A549 (cell line): ENCODE results near the gene RRH. TPM values are rescaled to one million over a fixed set of nuclear protein-coding genes. Genes with fewer than 3 reads are reported as not detected.

ENCODE experiments used
- ATAC-seq, 2 experiments: fragments of 200-7000 bp in 1 of 2; fragments of >200 bp in 1 of 2; cut with Nextera tagmentation in 1 of 2; cut with Tn5 transposase in 1 of 2; 3 replicates each; pipeline versions ENCODE4 v1.8.0 to v1.9.1; 2018 to 2020; ENCODE audit warnings: mild to moderate bottlenecking in 1 of 2, moderate library complexity in 1 of 2
- CTCF ChIA-PET: fragments of 300-600 bp; sonication (Branson Sonifier 250); formaldehyde crosslinking; extraction: SDS; loops from one replicate; lab custom pipeline; 2021; ENCODE audit warnings: antibody characterized with exemption, inconsistent platforms; lab: Yijun Ruan, JAX
- POLR2A ChIA-PET: fragments of 350-600 bp; formaldehyde crosslinking; extraction: SDS; loops from one replicate; lab custom pipeline; 2021; ENCODE audit warnings: antibody characterized with exemption, inconsistent platforms; lab: Yijun Ruan, JAX
- DNase-seq, 2 experiments: peaks; one replicate each; pipeline versions ENCODE4 v3.0.0 to v3.0.0-alpha.2; 2011 to 2016; ENCODE audit warnings: low read depth in 1 of 2, low spot score in 1 of 2
- FAIRE-seq: peaks from 2 replicates; lab custom pipeline; 2011; peaks lifted over from hg19 to GRCh38; lab: Jason Lieb, UNC
- H3K27ac ChIP-seq, 2 experiments: fragments of >200 bp; sonication (Bioruptor Twin); formaldehyde crosslinking; 3 replicates each; pipeline ENCODE4 v1.5.1; 2016 to 2017
- H3K4me1 ChIP-seq: fragments of >200 bp; sonication (Bioruptor Twin); formaldehyde crosslinking; 3 replicates; pipeline ENCODE4 v1.6.1; 2016
- H3K4me2 ChIP-seq: fragments of >200 bp; sonication (Bioruptor Twin); formaldehyde crosslinking; 3 replicates; pipeline ENCODE4 v1.6.1; 2016
- H3K4me3 ChIP-seq: fragments of >200 bp; sonication (Bioruptor Twin); formaldehyde crosslinking; 3 replicates; pipeline ENCODE4 v1.5.1; 2016
- H3K9me3 ChIP-seq: fragments of >200 bp; sonication (Bioruptor Twin); formaldehyde crosslinking; 3 replicates; pipeline ENCODE4 v1.6.1; 2016
- ATOH8 ChIP-seq: fragments of 250-450 bp; sonication (Bioruptor Pico); IDR thresholded peaks from 2 replicates; pipeline ENCODE4 v1.5.0; 2020; ENCODE audit warnings: low read depth, mild to moderate bottlenecking, moderate library complexity
- CBX8 ChIP-seq: fragments of 200-600 bp; sonication (generic); IDR thresholded peaks from 2 replicates; pipeline ENCODE4 v1.6.1; 2016
- CHD2 ChIP-seq: fragments of 150-350 bp; IDR thresholded peaks from 2 replicates; pipeline ENCODE4 v1.6.1; 2014; ENCODE audit warnings: low read length; ENCODE audit not compliant: partially characterized antibody
- CHD4 ChIP-seq: fragments of 200-600 bp; sonication (generic); IDR thresholded peaks from 2 replicates; pipeline ENCODE4 v1.6.1; 2016; ENCODE audit warnings: antibody characterized with exemption, mild to moderate bottlenecking, borderline replicate concordance
- E2F6 ChIP-seq: IDR thresholded peaks from 2 replicates; pipeline ENCODE4 v1.6.1; 2012; ENCODE audit warnings: low read depth, borderline replicate concordance
- ESRRA ChIP-seq: fragments of 150-350 bp; IDR thresholded peaks from 2 replicates; pipeline ENCODE4 v1.6.1; 2014; ENCODE audit warnings: mild to moderate bottlenecking, low read length, borderline replicate concordance
- FOSB ChIP-seq: fragments of 250-450 bp; sonication (Bioruptor Pico); IDR thresholded peaks from 2 replicates; pipeline ENCODE4 v1.5.0; 2020; ENCODE audit warnings: mild to moderate bottlenecking, moderate library complexity
- FOSL2 ChIP-seq, 2 experiments: fragments of 450-650 bp in 1 of 2; fragments of >200 bp in 1 of 2; sonication (Bioruptor Twin) in 1 of 2; formaldehyde crosslinking; IDR thresholded peaks; 2 replicates each; pipeline versions ENCODE4 v1.5.0 to v1.6.1; 2016 to 2020; ENCODE audit warnings: mild to moderate bottlenecking in 1 of 2, moderate library complexity in 1 of 2
- GATA3 ChIP-seq: IDR thresholded peaks from 2 replicates; pipeline ENCODE4 v1.6.1; 2012; ENCODE audit warnings: borderline replicate concordance
- HDAC2 ChIP-seq: fragments of 200-600 bp; sonication (generic); IDR thresholded peaks from 2 replicates; pipeline ENCODE4 v1.6.1; 2016
- HMGXB4 ChIP-seq: fragments of 250-450 bp; sonication (Bioruptor Pico); IDR thresholded peaks from 2 replicates; pipeline ENCODE4 v1.5.0; 2021; ENCODE audit warnings: mild to moderate bottlenecking, moderate library complexity, borderline replicate concordance
- HOXA7 ChIP-seq: fragments of 250-450 bp; sonication (Bioruptor Pico); IDR thresholded peaks from 2 replicates; pipeline ENCODE4 v1.5.0; 2020; ENCODE audit warnings: mild to moderate bottlenecking, moderate library complexity
- HOXB13 ChIP-seq: fragments of 250-450 bp; sonication (Bioruptor Pico); IDR thresholded peaks from 2 replicates; pipeline ENCODE4 v1.5.0; 2020; ENCODE audit warnings: low read depth, mild to moderate bottlenecking, moderate library complexity
- HOXB5 ChIP-seq: fragments of 250-450 bp; sonication (Bioruptor Pico); IDR thresholded peaks from 2 replicates; pipeline ENCODE4 v1.5.0; 2020; ENCODE audit warnings: mild to moderate bottlenecking, moderate library complexity
- JUN ChIP-seq, 2 experiments: fragments of >200 bp; sonication (Bioruptor Twin); formaldehyde crosslinking; IDR thresholded peaks; 2 replicates in 1 of 2; 3 replicates in 1 of 2; pipeline ENCODE4 v1.6.1; 2016 to 2017
- JUNB ChIP-seq: fragments of >200 bp; sonication (Bioruptor Twin); formaldehyde crosslinking; IDR thresholded peaks from 2 replicates; pipeline ENCODE4 v1.6.1; 2016
- MAFK ChIP-seq: fragments of 450-650 bp; IDR thresholded peaks from 2 replicates; pipeline ENCODE4 v1.6.1; 2014; ENCODE audit not compliant: partially characterized antibody
- MAZ ChIP-seq: fragments of 150-350 bp; IDR thresholded peaks from 2 replicates; pipeline ENCODE4 v1.6.1; 2014; ENCODE audit warnings: antibody characterized with exemption, low read depth, low read length, borderline replicate concordance
- MYC ChIP-seq: IDR thresholded peaks from 2 replicates; pipeline ENCODE4 v1.6.1; 2012; ENCODE audit warnings: mild to moderate bottlenecking, inconsistent platforms, low read length, improper control_type of control experiment, borderline replicate concordance
- PHF8 ChIP-seq: fragments of 200-600 bp; sonication (generic); IDR thresholded peaks from 2 replicates; pipeline ENCODE4 v1.6.1; 2016; ENCODE audit warnings: low read depth, mild to moderate bottlenecking, antibody characterized with exemption, moderate library complexity, borderline replicate concordance
- RARB ChIP-seq: fragments of 250-450 bp; sonication (Bioruptor Pico); IDR thresholded peaks from 2 replicates; pipeline ENCODE4 v1.8.0; 2021; ENCODE audit warnings: mild to moderate bottlenecking, moderate library complexity
- RCOR1 ChIP-seq: fragments of 150-350 bp; IDR thresholded peaks from 2 replicates; pipeline ENCODE4 v1.6.1; 2014; ENCODE audit warnings: antibody characterized with exemption, low read length, low read depth
- RNF2 ChIP-seq: fragments of 200-600 bp; sonication (generic); IDR thresholded peaks from 2 replicates; pipeline ENCODE4 v1.6.1; 2016; ENCODE audit warnings: low read depth, mild to moderate bottlenecking, antibody characterized with exemption, moderate library complexity, borderline replicate concordance
- SMC3 ChIP-seq: fragments of >200 bp; sonication (Bioruptor Twin); formaldehyde crosslinking; IDR thresholded peaks from 3 replicates; pipeline ENCODE4 v1.6.1; 2018; ENCODE audit warnings: inconsistent platforms
- TFCP2L1 ChIP-seq: fragments of 250-450 bp; sonication (Bioruptor Pico); IDR thresholded peaks from 2 replicates; pipeline ENCODE4 v1.5.0; 2021; ENCODE audit warnings: mild to moderate bottlenecking
- TP53 ChIP-seq: fragments of 250-450 bp; sonication (Bioruptor Pico); IDR thresholded peaks from 2 replicates; pipeline ENCODE4 v1.5.0; 2021; ENCODE audit warnings: mild to moderate bottlenecking, moderate library complexity
- ZC3H11A ChIP-seq: fragments of 450-650 bp; IDR thresholded peaks from 2 replicates; pipeline ENCODE4 v1.6.1; 2014; ENCODE audit warnings: antibody characterized with exemption, mild to moderate bottlenecking
- WGBS: methylation state at CpG from one replicate; pipeline ENCODE4 v1.1.6; 2017; ENCODE audit errors: missing lambda C conversion rate; 5-methylcytosine and 5-hydroxymethylcytosine counted together
- polyA plus RNA-seq, 4 experiments: library from polyadenylated mRNA; depleted of rRNA in 3 of 4; stranded (reverse); fragments of >200 nt; fragmentation: RNase III in 1 of 4; extraction: RNeasy Plus Mini Kit Qiagen cat#74134 plus additional on column Dnase treatment in 1 of 4; gene quantifications; 2 replicates in 3 of 4; 3 replicates in 1 of 4; pipeline ENCODE4 v1.2.3, GENCODE V29; 2011 to 2017
- TF ChIP-seq, protein P1 (sequence below): IDR thresholded peaks from 2 replicates; pipeline ENCODE4 v1.6.1; 2012

The RRH gene
- polyA plus RNA-seq, 2 of the 4 experiments (the other 2 are of a cell fraction): 0.10 to 0.18 TPM

GRCh38 chr4:109872065-109872464 is 44.3 kb downstream of the RRH start (continued):
- TF ChIP-seq ATOH8 (CRISPR knock-in tag) (no peak), HOXB5 (CRISPR knock-in tag) (no peak), CBX8 (no peak), HMGXB4 (CRISPR knock-in tag) (no peak), TP53 (CRISPR knock-in tag) (no peak), MAFK (no peak), JUNB (no peak)

- 79% methylated on average over 6 of the region's 6 CpGs for WGBS
- DNase-seq: no peak
- TF ChIP-seq CHD2 (no peak), ESRRA (no peak), FOSL2 (IDR thresholded peaks at IDR 0.05) (no peak), FOSL2 (CRISPR knock-in tag; IDR thresholded peaks at IDR 0.05) (no peak), HOXB13 (CRISPR knock-in tag) (no peak), TP53 (CRISPR knock-in tag) (no peak), ZC3H11A (no peak), JUN (IDR thresholded peaks at IDR 0.05) (no peak), FOSB (no peak), HDAC2 (no peak), RNF2 (no peak), RCOR1 (no peak), TFCP2L1 (CRISPR knock-in tag) (no peak)
- Histone ChIP-seq H3K4me1 (no peaks in the 10 kb centered on the region), H3K27ac (no peak overlapping the region), H3K9me3 (no peaks in the 10 kb centered on the region), H3K4me2 (no peak overlapping the region), H3K4me3 (no peak overlapping the region)
- no peak for FAIRE-seq
- ATAC-seq: no peak
- ChIA-PET CTCF (interaction anchor here (1.2 kb wide), 1 partner anchor 21 kb away, joined by 3 read pairs; no protein-coding TSS in a partner anchor), POLR2A (no interaction called here)
Measured at GRCh38 chr4:109872950-109873656, 45.3 kb downstream of the RRH start.

GRCh38 chr4:109873791-109874514 is 46.2 kb downstream of the RRH start:
- Histone ChIP-seq H3K27ac (no peak overlapping the region), H3K4me3 (no peak overlapping the region), H3K4me2 (no peak overlapping the region), H3K9me3 (no peaks in the 10 kb centered on the region), H3K4me1 (no peaks in the 10 kb centered on the region)
- ChIA-PET CTCF (no interaction called here), POLR2A (no interaction called here)
- no peak for FAIRE-seq
- no peak for ATAC-seq
- TF ChIP-seq MAZ: no peak
- no peak for TF ChIP-seq JUNB
- TF ChIP-seq, protein P1, sequence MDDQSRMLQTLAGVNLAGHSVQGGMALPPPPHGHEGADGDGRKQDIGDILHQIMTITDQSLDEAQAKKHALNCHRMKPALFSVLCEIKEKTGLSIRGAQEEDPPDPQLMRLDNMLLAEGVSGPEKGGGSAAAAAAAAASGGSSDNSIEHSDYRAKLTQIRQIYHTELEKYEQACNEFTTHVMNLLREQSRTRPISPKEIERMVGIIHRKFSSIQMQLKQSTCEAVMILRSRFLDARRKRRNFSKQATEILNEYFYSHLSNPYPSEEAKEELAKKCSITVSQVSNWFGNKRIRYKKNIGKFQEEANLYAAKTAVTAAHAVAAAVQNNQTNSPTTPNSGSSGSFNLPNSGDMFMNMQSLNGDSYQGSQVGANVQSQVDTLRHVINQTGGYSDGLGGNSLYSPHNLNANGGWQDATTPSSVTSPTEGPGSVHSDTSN: no peak
- TF ChIP-seq HOXA7: no peak
- TF ChIP-seq MYC: no peak
- TF ChIP-seq CBX8: no peak
- TF ChIP-seq FOSL2 (IDR thresholded peaks at IDR 0.05): no peak
- TF ChIP-seq FOSL2 (CRISPR knock-in tag; IDR thresholded peaks at IDR 0.05): no peak
- TF ChIP-seq GATA3: no peak
- no peak for TF ChIP-seq ATOH8 (CRISPR knock-in tag)
- TF ChIP-seq HOXB5 (CRISPR knock-in tag): no peak
- TF ChIP-seq CHD4: no peak
- no peak for TF ChIP-seq HDAC2
- no peak for TF ChIP-seq PHF8
- TF ChIP-seq RARB (CRISPR knock-in tag): no peak
- TF ChIP-seq SMC3: no peak
- no peak for TF ChIP-seq E2F6
- no peak for DNase-seq
- WGBS: 39% methylated on average over 11 of the region's 11 CpGs
